D721Med (cell line): ENCODE data around the gene LMBRD2.

Experiments
- DNase-seq: peaks from one replicate; pipeline ENCODE4 v3.0.0; 2011; ENCODE audit warnings: low spot score; ENCODE audit not compliant: insufficient read length
- FAIRE-seq: peaks from 2 replicates; lab custom pipeline; 2011; peaks lifted over from hg19 to GRCh38; lab: Jason Lieb, UNC
- CTCF ChIP-seq: IDR thresholded peaks from 2 replicates; pipeline ENCODE4 v1.5.1; 2012; ENCODE audit warnings: mild to moderate bottlenecking, control low read depth; ENCODE audit not compliant: insufficient read depth; ENCODE audit errors: missing control alignments

Gene LMBRD2

GRCh38 chr5:36059571-36060419 is 91.9 kb downstream of the LMBRD2 start:
- DNase-seq (no peak), FAIRE-seq (no peak)
- no peak for TF ChIP-seq CTCF

- DNase-seq (no peak), FAIRE-seq (no peak)
- TF ChIP-seq CTCF = no peak
Observed at GRCh38 chr5:36058776-36059175, 92.9 kb downstream of the LMBRD2 start.

GRCh38 chr5:36057386-36057785 is 94.3 kb downstream of the LMBRD2 start:
- DNase-seq (no peak), FAIRE-seq (no peak)
- TF ChIP-seq CTCF = no peak

GRCh38 chr5:36056422-36056821 is 95.3 kb downstream of the LMBRD2 start:
- DNase-seq (no peak), FAIRE-seq (no peak)
- TF ChIP-seq CTCF = no peak

GRCh38 chr5:36055984-36056383 is 95.7 kb downstream of the LMBRD2 start:
- DNase-seq (no peak), FAIRE-seq (no peak)
- no peak for TF ChIP-seq CTCF

- FAIRE-seq (no peak), DNase-seq (no peak)
- TF ChIP-seq CTCF = no peak
Observed at GRCh38 chr5:36054647-36055046, 97.0 kb downstream of the LMBRD2 start.

- DNase-seq = no peak
- FAIRE-seq = no peak
- TF ChIP-seq CTCF = no peak
Observed at GRCh38 chr5:36052538-36052937, 99.1 kb downstream of the LMBRD2 start.
